GM23338 (cell line): Measurements from ENCODE around the gene RAMP3. TPM values are rescaled to one million over a fixed set of nuclear protein-coding genes. Genes with fewer than 3 reads are reported as not detected.

Experiments used
- ATAC-seq: fragments of 200-7000 bp; cut with Tn5 transposase; 3 replicates; pipeline ENCODE4 v1.9.1; 2020
- DNase-seq: peaks from one replicate; pipeline ENCODE4 v3.0.0-alpha.2; 2015; ENCODE audit warnings: low spot score
- H2AFZ ChIP-seq: fragments of 200-600 bp; sonication (generic); 2 replicates; pipeline ENCODE4 v1.8.0; 2016; ENCODE audit warnings: antibody characterized with exemption, mild to moderate bottlenecking, moderate library complexity
- H3F3A ChIP-seq: fragments of 200-600 bp; sonication (generic); replicated peaks from 2 replicates; pipeline ENCODE4 v1.8.0; 2017; ENCODE audit warnings: antibody characterized with exemption, mixed run types, low read depth
- H3K27ac ChIP-seq: fragments of 200-600 bp; sonication (generic); 2 replicates; pipeline ENCODE4 v1.6.1; 2016; ENCODE audit warnings: low read depth
- H3K27me3 ChIP-seq: fragments of 200-600 bp; sonication (generic); 2 replicates; pipeline ENCODE4 v1.8.0; 2016; ENCODE audit warnings: mild to moderate bottlenecking, mixed run types, moderate library complexity; ENCODE audit not compliant: insufficient read depth
- H3K36me3 ChIP-seq: fragments of 200-600 bp; sonication (generic); 2 replicates; pipeline ENCODE4 v1.8.0; 2016; ENCODE audit warnings: mild to moderate bottlenecking; ENCODE audit not compliant: insufficient read depth
- H3K4me1 ChIP-seq: fragments of 200-600 bp; sonication (generic); 2 replicates; pipeline ENCODE4 v1.8.0; 2016; ENCODE audit warnings: mild to moderate bottlenecking, moderate library complexity; ENCODE audit not compliant: insufficient read depth
- H3K4me2 ChIP-seq: fragments of 200-600 bp; sonication (generic); 2 replicates; pipeline ENCODE4 v1.7.1; 2017; ENCODE audit warnings: mixed run types
- H3K4me3 ChIP-seq: fragments of 200-600 bp; sonication (generic); 2 replicates; pipeline ENCODE4 v1.6.1; 2016; ENCODE audit warnings: mixed run types
- H3K79me2 ChIP-seq: fragments of 200-600 bp; sonication (generic); replicated peaks from 2 replicates; pipeline ENCODE4 v1.8.0; 2017; ENCODE audit warnings: mild to moderate bottlenecking; ENCODE audit not compliant: insufficient read depth
- H3K9me2 ChIP-seq: fragments of 200-600 bp; sonication (generic); 2 replicates; pipeline ENCODE4 v1.8.0; 2017; ENCODE audit not compliant: insufficient read depth
- H4K20me1 ChIP-seq: fragments of 200-600 bp; sonication (generic); replicated peaks from 2 replicates; pipeline ENCODE4 v1.8.0; 2017; ENCODE audit warnings: mild to moderate bottlenecking; ENCODE audit not compliant: insufficient read depth
- H3K27ac Mint-ChIP-seq: 2 replicates; pipeline ENCODE4 v1.8.0; 2020; ENCODE audit warnings: inconsistent platforms, mild to moderate bottlenecking, moderate library complexity, mixed read lengths
- H3K27me3 Mint-ChIP-seq: 3 replicates; pipeline ENCODE4 v1.8.0; 2022; ENCODE audit warnings: low read depth, mild to moderate bottlenecking, moderate library complexity, mixed read lengths, inconsistent platforms; ENCODE audit not compliant: insufficient read depth, poor library complexity
- H3K36me3 Mint-ChIP-seq: 3 replicates; pipeline ENCODE4 v1.8.0; 2021; ENCODE audit warnings: low read depth, mild to moderate bottlenecking, inconsistent platforms, moderate library complexity, mixed read lengths
- H3K4me1 Mint-ChIP-seq: 3 replicates; pipeline ENCODE4 v1.8.0; 2020; ENCODE audit warnings: mild to moderate bottlenecking, inconsistent platforms, mixed read lengths
- H3K4me3 Mint-ChIP-seq: 3 replicates; pipeline ENCODE4 v1.8.0; 2021; ENCODE audit warnings: moderate library complexity, mild to moderate bottlenecking, inconsistent platforms, mixed read lengths
- H3K9me3 Mint-ChIP-seq: 3 replicates; pipeline ENCODE4 v1.8.0; 2020; ENCODE audit warnings: moderate library complexity, mild to moderate bottlenecking, inconsistent platforms, mixed read lengths
- CREB1 ChIP-seq: fragments of 250-450 bp; sonication (Bioruptor Pico); IDR thresholded peaks from 2 replicates; pipeline ENCODE4 v1.5.0; 2020; ENCODE audit warnings: low read depth, mild to moderate bottlenecking, moderate library complexity
- EZH2 ChIP-seq: fragments of 200-600 bp; sonication (generic); IDR thresholded peaks from one replicate; pipeline ENCODE4 v1.8.0; 2017; ENCODE audit warnings: antibody characterized with exemption, mild to moderate bottlenecking, low read depth; ENCODE audit not compliant: unreplicated experiment
- EZH2phosphoT487 ChIP-seq: fragments of 200-600 bp; sonication (generic); IDR thresholded peaks from one replicate; pipeline ENCODE4 v1.8.1; 2018; ENCODE audit warnings: antibody characterized with exemption; ENCODE audit not compliant: unreplicated experiment
- JUNB ChIP-seq: IDR thresholded peaks from one replicate; pipeline ENCODE4 v1.6.1; 2016; ENCODE audit warnings: antibody characterized with exemption; ENCODE audit not compliant: unreplicated experiment
- NANOG ChIP-seq: IDR thresholded peaks from 2 replicates; pipeline ENCODE4 v1.6.1; 2016; ENCODE audit warnings: antibody characterized with exemption, borderline replicate concordance
- STAT1 ChIP-seq: IDR thresholded peaks from one replicate; pipeline ENCODE4 v1.6.1; 2016; ENCODE audit warnings: antibody characterized with exemption; ENCODE audit not compliant: unreplicated experiment
- ZNF331 ChIP-seq: fragments of 250-450 bp; sonication (Bioruptor Pico); IDR thresholded peaks from 2 replicates; pipeline ENCODE4 v1.5.0; 2020; ENCODE audit warnings: low read depth, mild to moderate bottlenecking, moderate library complexity
- polyA plus RNA-seq: library from polyadenylated mRNA; unstranded; fragments of >200 nt; fragmentation: Nextera tagmentation; extraction: Ambion mirVana; gene quantifications from 2 replicates; pipeline ENCODE4 v1.2.1, GENCODE V29; 2016
- total RNA-seq: library from RNA; depleted of rRNA; stranded (reverse); fragments of >200 nt; shearing (Covaris generic); gene quantifications from 2 replicates; pipeline ENCODE4 v1.2.3, GENCODE V29; 2014
- TF ChIP-seq, protein P1 (sequence below), 2 experiments: fragments of 200-600 bp in 1 of 2; sonication (generic) in 1 of 2; conservative IDR thresholded peaks; 2 replicates each; pipeline versions ENCODE4 v1.5.1 to v1.6.1; 2016 to 2017; ENCODE audit warnings: antibody characterized with exemption in 2 of 2, low read depth in 2 of 2, mild to moderate bottlenecking in 2 of 2, moderate library complexity in 1 of 2
- TF ChIP-seq, protein P2 (sequence below): fragments of 250-450 bp; sonication (Bioruptor Pico); IDR thresholded peaks from 2 replicates; pipeline ENCODE4 v1.5.0; 2020; ENCODE audit warnings: mild to moderate bottlenecking, moderate library complexity

The RAMP3 gene
- total and polyA plus RNA-seq, 2 experiments from 2014 or later, result 1.1 to 4.6 TPM

GRCh38 chr7:45173596-45174327 is 16.2 kb downstream of the RAMP3 start:
- Mint-ChIP-seq H3K9me3 (no peaks in the 10 kb centered on the region), H3K27ac (no peak overlapping the region), H3K4me3 (no peak overlapping the region), H3K27me3 (no peaks in the 10 kb centered on the region), H3K4me1 (no peaks in the 10 kb centered on the region; the same call in 2 of the 3 replicates), H3K36me3 (no peaks in the 10 kb centered on the region)
- Histone ChIP-seq H3K27me3 (no peaks in the 10 kb centered on the region), H3K36me3 (no peaks in the 10 kb centered on the region), H3K79me2 (no peaks in the 10 kb centered on the region), H3K4me3 (no peak overlapping the region), H3K27ac (no peak overlapping the region), H2AFZ (no peak overlapping the region), H3F3A (no peaks in the 10 kb centered on the region), H3K4me1 (no peaks in the 10 kb centered on the region), H3K9me2 (no peaks in the 10 kb centered on the region), H4K20me1 (no peaks in the 10 kb centered on the region), H3K4me2 (no peak overlapping the region)
- TF ChIP-seq CREB1 (CRISPR knock-in tag), result no peak
- no peak for TF ChIP-seq EZH2
- TF ChIP-seq, protein P1, sequence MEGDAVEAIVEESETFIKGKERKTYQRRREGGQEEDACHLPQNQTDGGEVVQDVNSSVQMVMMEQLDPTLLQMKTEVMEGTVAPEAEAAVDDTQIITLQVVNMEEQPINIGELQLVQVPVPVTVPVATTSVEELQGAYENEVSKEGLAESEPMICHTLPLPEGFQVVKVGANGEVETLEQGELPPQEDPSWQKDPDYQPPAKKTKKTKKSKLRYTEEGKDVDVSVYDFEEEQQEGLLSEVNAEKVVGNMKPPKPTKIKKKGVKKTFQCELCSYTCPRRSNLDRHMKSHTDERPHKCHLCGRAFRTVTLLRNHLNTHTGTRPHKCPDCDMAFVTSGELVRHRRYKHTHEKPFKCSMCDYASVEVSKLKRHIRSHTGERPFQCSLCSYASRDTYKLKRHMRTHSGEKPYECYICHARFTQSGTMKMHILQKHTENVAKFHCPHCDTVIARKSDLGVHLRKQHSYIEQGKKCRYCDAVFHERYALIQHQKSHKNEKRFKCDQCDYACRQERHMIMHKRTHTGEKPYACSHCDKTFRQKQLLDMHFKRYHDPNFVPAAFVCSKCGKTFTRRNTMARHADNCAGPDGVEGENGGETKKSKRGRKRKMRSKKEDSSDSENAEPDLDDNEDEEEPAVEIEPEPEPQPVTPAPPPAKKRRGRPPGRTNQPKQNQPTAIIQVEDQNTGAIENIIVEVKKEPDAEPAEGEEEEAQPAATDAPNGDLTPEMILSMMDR (conservative IDR thresholded peaks at IDR 0.05; ENCODE audit: low read depth in 2 of 2), result no peak
- TF ChIP-seq JUNB, result no peak
- TF ChIP-seq ZNF331 (CRISPR knock-in tag), result no peak
- no peak for TF ChIP-seq EZH2phosphoT487
- ATAC-seq (no peak), DNase-seq (no peak)

GRCh38 chr7:45174328-45174610 is 16.7 kb downstream of the RAMP3 start:
- Mint-ChIP-seq H3K36me3 (no peaks in the 10 kb centered on the region; the same call in 2 of the 3 replicates), H3K4me3 (no peak overlapping the region), H3K4me1 (no peaks in the 10 kb centered on the region; the same call in 2 of the 3 replicates), H3K27ac (no peak overlapping the region), H3K27me3 (no peaks in the 10 kb centered on the region), H3K9me3 (no peaks in the 10 kb centered on the region)
- Histone ChIP-seq H3K9me2 (no peaks in the 10 kb centered on the region), H3K36me3 (no peaks in the 10 kb centered on the region), H3K79me2 (no peaks in the 10 kb centered on the region), H4K20me1 (no peaks in the 10 kb centered on the region), H3K4me3 (no peak overlapping the region), H3K27me3 (no peaks in the 10 kb centered on the region), H3K4me2 (no peak overlapping the region), H3K27ac (no peak overlapping the region), H3K4me1 (no peaks in the 10 kb centered on the region), H2AFZ (no peak overlapping the region), H3F3A (no peaks in the 10 kb centered on the region)
- ATAC-seq, result no peak
- no peak for TF ChIP-seq ZNF331 (CRISPR knock-in tag)
- no peak for TF ChIP-seq EZH2phosphoT487
- TF ChIP-seq, protein P2, sequence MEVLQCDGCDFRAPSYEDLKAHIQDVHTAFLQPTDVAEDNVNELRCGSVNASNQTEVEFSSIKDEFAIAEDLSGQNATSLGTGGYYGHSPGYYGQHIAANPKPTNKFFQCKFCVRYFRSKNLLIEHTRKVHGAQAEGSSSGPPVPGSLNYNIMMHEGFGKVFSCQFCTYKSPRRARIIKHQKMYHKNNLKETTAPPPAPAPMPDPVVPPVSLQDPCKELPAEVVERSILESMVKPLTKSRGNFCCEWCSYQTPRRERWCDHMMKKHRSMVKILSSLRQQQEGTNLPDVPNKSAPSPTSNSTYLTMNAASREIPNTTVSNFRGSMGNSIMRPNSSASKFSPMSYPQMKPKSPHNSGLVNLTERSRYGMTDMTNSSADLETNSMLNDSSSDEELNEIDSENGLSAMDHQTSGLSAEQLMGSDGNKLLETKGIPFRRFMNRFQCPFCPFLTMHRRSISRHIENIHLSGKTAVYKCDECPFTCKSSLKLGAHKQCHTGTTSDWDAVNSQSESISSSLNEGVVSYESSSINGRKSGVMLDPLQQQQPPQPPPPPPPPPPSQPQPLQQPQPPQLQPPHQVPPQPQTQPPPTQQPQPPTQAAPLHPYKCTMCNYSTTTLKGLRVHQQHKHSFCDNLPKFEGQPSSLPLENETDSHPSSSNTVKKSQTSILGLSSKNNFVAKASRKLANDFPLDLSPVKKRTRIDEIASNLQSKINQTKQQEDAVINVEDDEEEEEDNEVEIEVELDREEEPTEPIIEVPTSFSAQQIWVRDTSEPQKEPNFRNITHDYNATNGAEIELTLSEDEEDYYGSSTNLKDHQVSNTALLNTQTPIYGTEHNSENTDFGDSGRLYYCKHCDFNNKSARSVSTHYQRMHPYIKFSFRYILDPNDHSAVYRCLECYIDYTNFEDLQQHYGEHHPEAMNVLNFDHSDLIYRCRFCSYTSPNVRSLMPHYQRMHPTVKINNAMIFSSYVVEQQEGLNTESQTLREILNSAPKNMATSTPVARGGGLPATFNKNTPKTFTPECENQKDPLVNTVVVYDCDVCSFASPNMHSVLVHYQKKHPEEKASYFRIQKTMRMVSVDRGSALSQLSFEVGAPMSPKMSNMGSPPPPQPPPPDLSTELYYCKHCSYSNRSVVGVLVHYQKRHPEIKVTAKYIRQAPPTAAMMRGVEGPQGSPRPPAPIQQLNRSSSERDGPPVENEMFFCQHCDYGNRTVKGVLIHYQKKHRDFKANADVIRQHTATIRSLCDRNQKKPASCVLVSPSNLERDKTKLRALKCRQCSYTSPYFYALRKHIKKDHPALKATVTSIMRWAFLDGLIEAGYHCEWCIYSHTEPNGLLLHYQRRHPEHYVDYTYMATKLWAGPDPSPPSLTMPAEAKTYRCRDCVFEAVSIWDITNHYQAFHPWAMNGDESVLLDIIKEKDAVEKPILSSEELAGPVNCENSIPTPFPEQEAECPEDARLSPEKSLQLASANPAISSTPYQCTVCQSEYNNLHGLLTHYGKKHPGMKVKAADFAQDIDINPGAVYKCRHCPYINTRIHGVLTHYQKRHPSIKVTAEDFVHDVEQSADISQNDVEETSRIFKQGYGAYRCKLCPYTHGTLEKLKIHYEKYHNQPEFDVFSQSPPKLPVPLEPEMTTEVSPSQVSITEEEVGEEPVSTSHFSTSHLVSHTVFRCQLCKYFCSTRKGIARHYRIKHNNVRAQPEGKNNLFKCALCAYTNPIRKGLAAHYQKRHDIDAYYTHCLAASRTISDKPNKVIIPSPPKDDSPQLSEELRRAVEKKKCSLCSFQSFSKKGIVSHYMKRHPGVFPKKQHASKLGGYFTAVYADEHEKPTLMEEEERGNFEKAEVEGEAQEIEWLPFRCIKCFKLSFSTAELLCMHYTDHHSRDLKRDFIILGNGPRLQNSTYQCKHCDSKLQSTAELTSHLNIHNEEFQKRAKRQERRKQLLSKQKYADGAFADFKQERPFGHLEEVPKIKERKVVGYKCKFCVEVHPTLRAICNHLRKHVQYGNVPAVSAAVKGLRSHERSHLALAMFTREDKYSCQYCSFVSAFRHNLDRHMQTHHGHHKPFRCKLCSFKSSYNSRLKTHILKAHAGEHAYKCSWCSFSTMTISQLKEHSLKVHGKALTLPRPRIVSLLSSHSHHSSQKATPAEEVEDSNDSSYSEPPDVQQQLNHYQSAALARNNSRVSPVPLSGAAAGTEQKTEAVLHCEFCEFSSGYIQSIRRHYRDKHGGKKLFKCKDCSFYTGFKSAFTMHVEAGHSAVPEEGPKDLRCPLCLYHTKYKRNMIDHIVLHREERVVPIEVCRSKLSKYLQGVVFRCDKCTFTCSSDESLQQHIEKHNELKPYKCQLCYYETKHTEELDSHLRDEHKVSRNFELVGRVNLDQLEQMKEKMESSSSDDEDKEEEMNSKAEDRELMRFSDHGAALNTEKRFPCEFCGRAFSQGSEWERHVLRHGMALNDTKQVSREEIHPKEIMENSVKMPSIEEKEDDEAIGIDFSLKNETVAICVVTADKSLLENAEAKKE (CRISPR knock-in tag), result no peak
- TF ChIP-seq NANOG, result no peak
- no peak for TF ChIP-seq STAT1
- DNase-seq, result no peak
